ENCODE results near the gene CT47A1. TPM values are rescaled to one million over a fixed set of nuclear protein-coding genes. Genes with fewer than 3 reads are reported as not detected.

CT47A1 gene
- total RNA-seq, 2 donors from 2014 or later, result not detected

Other genes with a start within 250 kb of the CT47A1 start
- gene CT47B1, start 109.9 kb downstream of the CT47A1 start, total RNA-seq, result not detected
- not detected for gene CT47A11, start 48.6 kb downstream of the CT47A1 start, total RNA-seq
- gene CT47A10, start 43.7 kb downstream of the CT47A1 start, total RNA-seq, result not detected
- not detected for gene CT47A9, start 38.9 kb downstream of the CT47A1 start, total RNA-seq
- gene CT47A8, start 34.0 kb downstream of the CT47A1 start, total RNA-seq, result not detected
- gene CT47A7, start 29.2 kb downstream of the CT47A1 start, total RNA-seq, result not detected
- gene CT47A6, start 24.3 kb downstream of the CT47A1 start, total RNA-seq, result not detected
- not detected for gene CT47A5, start 19.4 kb downstream of the CT47A1 start, total RNA-seq
- gene CT47A4, start 14.6 kb downstream of the CT47A1 start, total RNA-seq, result not detected
- not detected for gene CT47A3, start 9.7 kb downstream of the CT47A1 start, total RNA-seq
- gene CT47A2, start 4.8 kb downstream of the CT47A1 start, total RNA-seq, result not detected
- under 1 TPM; 0.16 to 0.24 TPM for gene GLUD2, start 61.9 kb upstream of the CT47A1 start, total RNA-seq

Data from activated T-helper 17 cell treated with anti-CD3 and anti-CD28 coated beads, Interleukin-2, amount 50 U/mL, for 72 hours (primary cell).